ENCODE data around the gene TSPAN31. TPM values are rescaled to one million over a fixed set of nuclear protein-coding genes. Genes with fewer than 3 reads are reported as not detected.
A peak's percentile ranks its signal among the peaks of the same experiment; 100 is the strongest.

The TSPAN31 gene
- total and polyA plus RNA-seq, 2 of the 8 experiments (the other 6 are each of a cell fraction or from before 2014, with no cell fraction given) = 15.8 to 31.4 TPM

- TF ChIP-seq RBBP5 (IDR thresholded peaks at IDR 0.05; ENCODE audit: borderline replicate concordance, low read depth, low read length) (0 out of 2 replicates have a peak, but pooled peaks have one; percentile 33), TEAD4 (IDR thresholded peaks at IDR 0.05; ENCODE audit: low read depth, low read length) (no peak), BCL11A (IDR thresholded peaks at IDR 0.05; ENCODE audit: low read depth in 2 of 2, low read length in 2 of 2) (no peak), RXRA (IDR thresholded peaks at IDR 0.05; ENCODE audit: insufficient read depth, low read depth, low read length) (0 out of 2 replicates have a peak, but pooled peaks have one; percentile 39), CEBPB (IDR thresholded peaks at IDR 0.05; ENCODE audit: low read depth, low read length) (no peak), YY1 (IDR thresholded peaks at IDR 0.05; ENCODE audit: low read depth, low read length) (peak; percentile 86), BACH1 (IDR thresholded peaks at IDR 0.05; ENCODE audit: low read length) (no peak), CHD2 (IDR thresholded peaks at IDR 0.05; ENCODE audit: low read length) (no peak), SP4 (IDR thresholded peaks at IDR 0.05; ENCODE audit: low read length) (no peak), POU5F1 (IDR thresholded peaks at IDR 0.05; ENCODE audit: low read depth, low read length) (no peak), MAFK (IDR thresholded peaks at IDR 0.05; ENCODE audit: low read depth, low read length) (no peak), E2F6 (IDR thresholded peaks at IDR 0.05) (no peak), EZH2 (IDR thresholded peaks at IDR 0.05; ENCODE audit: low read depth, low read length, severe bottlenecking) (no peak), NANOG (IDR thresholded peaks at IDR 0.05; ENCODE audit: insufficient read depth, low read depth, low read length, poor library complexity, severe bottlenecking) (no peak), SIRT6 (IDR thresholded peaks at IDR 0.05; ENCODE audit: low read length) (no peak), NRF1 (IDR thresholded peaks at IDR 0.05; ENCODE audit: low read depth, low read length) (0 out of 2 replicates have a peak, but pooled peaks have one; percentile 8), CTBP2 (IDR thresholded peaks at IDR 0.05; ENCODE audit: borderline replicate concordance, insufficient read depth, insufficient read length, low read length) (no peak), FOSL1 (IDR thresholded peaks at IDR 0.05; ENCODE audit: insufficient read depth, low read depth, low read length) (no peak), EP300 (IDR thresholded peaks at IDR 0.05; ENCODE audit: borderline replicate concordance in 1 of 2, low read depth in 2 of 2, low read length in 2 of 2) (no peak)
- TF ChIP-seq, protein P1, sequence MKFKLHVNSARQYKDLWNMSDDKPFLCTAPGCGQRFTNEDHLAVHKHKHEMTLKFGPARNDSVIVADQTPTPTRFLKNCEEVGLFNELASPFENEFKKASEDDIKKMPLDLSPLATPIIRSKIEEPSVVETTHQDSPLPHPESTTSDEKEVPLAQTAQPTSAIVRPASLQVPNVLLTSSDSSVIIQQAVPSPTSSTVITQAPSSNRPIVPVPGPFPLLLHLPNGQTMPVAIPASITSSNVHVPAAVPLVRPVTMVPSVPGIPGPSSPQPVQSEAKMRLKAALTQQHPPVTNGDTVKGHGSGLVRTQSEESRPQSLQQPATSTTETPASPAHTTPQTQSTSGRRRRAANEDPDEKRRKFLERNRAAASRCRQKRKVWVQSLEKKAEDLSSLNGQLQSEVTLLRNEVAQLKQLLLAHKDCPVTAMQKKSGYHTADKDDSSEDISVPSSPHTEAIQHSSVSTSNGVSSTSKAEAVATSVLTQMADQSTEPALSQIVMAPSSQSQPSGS (IDR thresholded peaks at IDR 0.05; ENCODE audit: low read length) = no peak
- TF ChIP-seq, protein P2, sequence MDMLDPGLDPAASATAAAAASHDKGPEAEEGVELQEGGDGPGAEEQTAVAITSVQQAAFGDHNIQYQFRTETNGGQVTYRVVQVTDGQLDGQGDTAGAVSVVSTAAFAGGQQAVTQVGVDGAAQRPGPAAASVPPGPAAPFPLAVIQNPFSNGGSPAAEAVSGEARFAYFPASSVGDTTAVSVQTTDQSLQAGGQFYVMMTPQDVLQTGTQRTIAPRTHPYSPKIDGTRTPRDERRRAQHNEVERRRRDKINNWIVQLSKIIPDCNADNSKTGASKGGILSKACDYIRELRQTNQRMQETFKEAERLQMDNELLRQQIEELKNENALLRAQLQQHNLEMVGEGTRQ (IDR thresholded peaks at IDR 0.05; ENCODE audit: low read length) = no peak
Measured at GRCh38 chr12:57727758-57728395, 17.0 kb upstream of the TSPAN31 start (continued).

Measured in H1 (cell line).